ENCODE measurements around the gene SGF29. TPM values are rescaled to one million over a fixed set of nuclear protein-coding genes. Genes with fewer than 3 reads are reported as not detected.
"Not testable (repeated sequence)": the region's sequence is repeated elsewhere in the genome, so short reads cannot be mapped to it uniquely, and the experiment has no call there.

Gene SGF29
- total RNA-seq, 2 donors from 2014 or later: 10.7 to 22.1 TPM

GRCh38 chr16:28574925-28575324, 21.2 kb downstream of the SGF29 start:
- no peak overlapping the region for H3K27ac Mint-ChIP-seq
- no peak for DNase-seq (ENCODE audit: low spot score in 2 of 2)
- H3K36me3 Mint-ChIP-seq: no peaks in the 10 kb centered on the region
- H3K9me3 Mint-ChIP-seq: no peaks in the 10 kb centered on the region
- no peak for ATAC-seq

- Mint-ChIP-seq H3K9me3 (no peaks in the 10 kb centered on the region), H3K36me3 (no peaks in the 10 kb centered on the region), H3K27ac (no peak overlapping the region)
- no peak for DNase-seq (ENCODE audit: low spot score in 2 of 2)
- ATAC-seq: no peak
Observed at GRCh38 chr16:28575446-28576109, 21.9 kb downstream of the SGF29 start.

- ATAC-seq (no peak), DNase-seq (ENCODE audit: low spot score in 2 of 2) (no peak)
- Mint-ChIP-seq H3K27ac (no peak overlapping the region), H3K36me3 (no peaks in the 10 kb centered on the region), H3K9me3 (no peaks in the 10 kb centered on the region)
Observed at GRCh38 chr16:28580726-28581315, 27.1 kb downstream of the SGF29 start.

- no peak for ATAC-seq
- no peak overlapping the region for H3K27ac Mint-ChIP-seq
- DNase-seq (ENCODE audit: low spot score in 2 of 2): no peak
- H3K36me3 Mint-ChIP-seq: no peaks in the 10 kb centered on the region
- no peaks in the 10 kb centered on the region for H3K9me3 Mint-ChIP-seq
Observed at GRCh38 chr16:28585674-28586073, 32.0 kb downstream of the SGF29 start.

GRCh38 chr16:28586466-28586865, 32.7 kb downstream of the SGF29 start:
- no peaks in the 10 kb centered on the region for H3K36me3 Mint-ChIP-seq
- no peak for ATAC-seq

GRCh38 chr16:28587386-28587785, 33.7 kb downstream of the SGF29 start:
- ATAC-seq (peak in 1 of 2 donors; percentile 50), DNase-seq (ENCODE audit: low spot score in 2 of 2) (no peak)
- Mint-ChIP-seq H3K36me3 (no peaks in the 10 kb centered on the region), H3K27ac (peak overlapping the region in 1 of 2 donors; percentile 58), H3K9me3 (no peaks in the 10 kb centered on the region)

More at GRCh38 chr16:28586466-28586865, 32.7 kb downstream of the SGF29 start:
- Mint-ChIP-seq H3K9me3 (no peaks in the 10 kb centered on the region), H3K27ac (no peak overlapping the region)
- DNase-seq (ENCODE audit: low spot score in 2 of 2): no peak

GRCh38 chr16:28589069-28589468, 35.3 kb downstream of the SGF29 start:
- Mint-ChIP-seq H3K27ac (peak overlapping the region; percentile 52 to 74), H3K9me3 (no peaks in the 10 kb centered on the region), H3K36me3 (no peaks in the 10 kb centered on the region)
- ATAC-seq (no peak), DNase-seq (ENCODE audit: low spot score in 2 of 2) (no peak)

GRCh38 chr16:28589930-28590329, 36.2 kb downstream of the SGF29 start:
- DNase-seq (ENCODE audit: low spot score in 2 of 2) (no peak), ATAC-seq (no peak)
- H3K27ac Mint-ChIP-seq: no peak overlapping the region
- H3K9me3 Mint-ChIP-seq: no peaks in the 10 kb centered on the region
- no peaks in the 10 kb centered on the region for H3K36me3 Mint-ChIP-seq

- H3K27ac Mint-ChIP-seq: peak overlapping the region in 1 of 2 donors; percentile 44
- DNase-seq (ENCODE audit: low spot score in 2 of 2) (no peak), ATAC-seq (no peak)
- no peaks in the 10 kb centered on the region for H3K36me3 Mint-ChIP-seq
- no peaks in the 10 kb centered on the region for H3K9me3 Mint-ChIP-seq
Observed at GRCh38 chr16:28590384-28591340, 36.9 kb downstream of the SGF29 start.

GRCh38 chr16:28591355-28591754, 37.6 kb downstream of the SGF29 start:
- H3K36me3 Mint-ChIP-seq: no peaks in the 10 kb centered on the region
- no peak for ATAC-seq
- DNase-seq (ENCODE audit: low spot score in 2 of 2): no peak
- no peaks in the 10 kb centered on the region for H3K9me3 Mint-ChIP-seq
- H3K27ac Mint-ChIP-seq: no peak overlapping the region

GRCh38 chr16:28592511-28592910, 38.8 kb downstream of the SGF29 start:
- peak overlapping the region in 1 of 2 donors; percentile 29 for H3K27ac Mint-ChIP-seq
- no peaks in the 10 kb centered on the region for H3K36me3 Mint-ChIP-seq
- no peaks in the 10 kb centered on the region for H3K9me3 Mint-ChIP-seq
- ATAC-seq (no peak), DNase-seq (ENCODE audit: low spot score in 2 of 2) (no peak)

- DNase-seq (ENCODE audit: low spot score in 2 of 2) (no peak), ATAC-seq (no peak)
- Mint-ChIP-seq H3K36me3 (no peaks in the 10 kb centered on the region), H3K9me3 (no peaks in the 10 kb centered on the region), H3K27ac (peak overlapping the region; percentile 50 to 63)
Observed at GRCh38 chr16:28592979-28593553, 39.3 kb downstream of the SGF29 start.

- not testable (repeated sequence) for H3K27ac Mint-ChIP-seq; H3K9me3 Mint-ChIP-seq; ATAC-seq; H3K36me3 Mint-ChIP-seq; DNase-seq (ENCODE audit: low spot score in 2 of 2)
Observed at GRCh38 chr16:28595451-28595850, 41.7 kb downstream of the SGF29 start.

- H3K36me3 Mint-ChIP-seq: no peaks in the 10 kb centered on the region
- peak overlapping the region in 1 of 2 donors; percentile 64 for H3K27ac Mint-ChIP-seq
- H3K9me3 Mint-ChIP-seq: no peaks in the 10 kb centered on the region
- ATAC-seq: no peak
- no peak for DNase-seq (ENCODE audit: low spot score in 2 of 2)
Observed at GRCh38 chr16:28596115-28596630, 42.5 kb downstream of the SGF29 start.

GRCh38 chr16:28596840-28597691, 43.3 kb downstream of the SGF29 start, which contains the start of gene SULT1A2:
Gene SULT1A2, minus strand, starts transcription at chr16:28597050. Its CDS starts 1,120 bp downstream, at chr16:28595930.
- H3K36me3 Mint-ChIP-seq: no peaks in the 10 kb centered on the region
- H3K27ac Mint-ChIP-seq: peak within 1 kb of the TSS; percentile 50 to 64
- H3K9me3 Mint-ChIP-seq: no peaks in the 10 kb centered on the region
- DNase-seq (ENCODE audit: low spot score in 2 of 2) (no peak), ATAC-seq (no peak)

Data from activated naive CD4-positive, alpha-beta T cell treated with anti-CD3 and anti-CD28 coated beads, Interleukin-2, amount 50 U/mL, for 72 hours (primary cell).